GM21390 (cell line): Measurements from ENCODE around the gene TMPRSS3.
A peak's percentile ranks its signal among the peaks of the same experiment; 100 is the strongest.
"Not testable (repeated sequence)": the region's sequence is repeated elsewhere in the genome, so short reads cannot be mapped to it uniquely, and the experiment has no call there.

Experiments
- ATAC-seq: cut with Tn5 transposase; IDR thresholded peaks from one replicate; pipeline ENCODE4 v1.9.1; 2021; ENCODE audit not compliant: unreplicated experiment

The TMPRSS3 gene

GRCh38 chr21:42409366-42409765 is 13.5 kb upstream of the TMPRSS3 start:
- ATAC-seq = no peak

GRCh38 chr21:42408718-42409117 is 12.9 kb upstream of the TMPRSS3 start:
- ATAC-seq = not testable (repeated sequence)

- ATAC-seq = no peak
Measured at GRCh38 chr21:42407476-42407875, 11.6 kb upstream of the TMPRSS3 start.

GRCh38 chr21:42406866-42407265 is 11.0 kb upstream of the TMPRSS3 start:
- ATAC-seq = no peak

GRCh38 chr21:42406201-42406621 is 10.4 kb upstream of the TMPRSS3 start:
- ATAC-seq = no peak

- ATAC-seq = no peak
Measured at GRCh38 chr21:42405064-42406013, 9.5 kb upstream of the TMPRSS3 start.

GRCh38 chr21:42404539-42404938 is 8.7 kb upstream of the TMPRSS3 start:
- no peak for ATAC-seq

- ATAC-seq = no peak
Measured at GRCh38 chr21:42403611-42404231, 7.9 kb upstream of the TMPRSS3 start, which contains the start of gene UBASH3A. Gene UBASH3A (plus strand): TSS chr21:42403902. CDS start chr21:42403946, 44 bp downstream.

GRCh38 chr21:42401820-42402251 is 6.0 kb upstream of the TMPRSS3 start:
- ATAC-seq = no peak

- no peak for ATAC-seq
Measured at GRCh38 chr21:42401154-42401553, 5.3 kb upstream of the TMPRSS3 start.

GRCh38 chr21:42400525-42400924 is 4.7 kb upstream of the TMPRSS3 start:
- no peak for ATAC-seq

GRCh38 chr21:42398436-42399028 is 2.7 kb upstream of the TMPRSS3 start:
- ATAC-seq = no peak

GRCh38 chr21:42397746-42398394 is 2.0 kb upstream of the TMPRSS3 start:
- ATAC-seq = no peak

GRCh38 chr21:42396799-42397745 is 1.2 kb upstream of the TMPRSS3 start:
- ATAC-seq = no peak

GRCh38 chr21:42395302-42395701 is 550 bp downstream of the TMPRSS3 start:
- no peak for ATAC-seq

- ATAC-seq = no peak
Measured at GRCh38 chr21:42393443-42393950, 2.4 kb downstream of the TMPRSS3 start.

- ATAC-seq = peak; percentile 66
Measured at GRCh38 chr21:42392731-42393442, 3.0 kb downstream of the TMPRSS3 start.

GRCh38 chr21:42391297-42391696 is 4.6 kb downstream of the TMPRSS3 start:
- ATAC-seq = no peak

- no peak for ATAC-seq
Measured at GRCh38 chr21:42390696-42391095, 5.2 kb downstream of the TMPRSS3 start.
